ENCODE measurements around the gene ZNF341.

- TF ChIP-seq EZH2 (IDR thresholded peaks at IDR 0.05; ENCODE audit: low read depth, unreplicated experiment) (no peak), EZH2phosphoT487 (IDR thresholded peaks at IDR 0.05; ENCODE audit: unreplicated experiment) (no peak), POLR2AphosphoS5 (IDR thresholded peaks at IDR 0.05; ENCODE audit: low read depth) (no peak), JUNB (IDR thresholded peaks at IDR 0.05; ENCODE audit: unreplicated experiment) (no peak), CREB1 (CRISPR knock-in tag; IDR thresholded peaks at IDR 0.05; ENCODE audit: low read depth) (no peak), NANOG (IDR thresholded peaks at IDR 0.05; ENCODE audit: borderline replicate concordance) (no peak), STAT1 (IDR thresholded peaks at IDR 0.05; ENCODE audit: unreplicated experiment) (no peak)
- TF ChIP-seq, protein P1, sequence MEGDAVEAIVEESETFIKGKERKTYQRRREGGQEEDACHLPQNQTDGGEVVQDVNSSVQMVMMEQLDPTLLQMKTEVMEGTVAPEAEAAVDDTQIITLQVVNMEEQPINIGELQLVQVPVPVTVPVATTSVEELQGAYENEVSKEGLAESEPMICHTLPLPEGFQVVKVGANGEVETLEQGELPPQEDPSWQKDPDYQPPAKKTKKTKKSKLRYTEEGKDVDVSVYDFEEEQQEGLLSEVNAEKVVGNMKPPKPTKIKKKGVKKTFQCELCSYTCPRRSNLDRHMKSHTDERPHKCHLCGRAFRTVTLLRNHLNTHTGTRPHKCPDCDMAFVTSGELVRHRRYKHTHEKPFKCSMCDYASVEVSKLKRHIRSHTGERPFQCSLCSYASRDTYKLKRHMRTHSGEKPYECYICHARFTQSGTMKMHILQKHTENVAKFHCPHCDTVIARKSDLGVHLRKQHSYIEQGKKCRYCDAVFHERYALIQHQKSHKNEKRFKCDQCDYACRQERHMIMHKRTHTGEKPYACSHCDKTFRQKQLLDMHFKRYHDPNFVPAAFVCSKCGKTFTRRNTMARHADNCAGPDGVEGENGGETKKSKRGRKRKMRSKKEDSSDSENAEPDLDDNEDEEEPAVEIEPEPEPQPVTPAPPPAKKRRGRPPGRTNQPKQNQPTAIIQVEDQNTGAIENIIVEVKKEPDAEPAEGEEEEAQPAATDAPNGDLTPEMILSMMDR (conservative IDR thresholded peaks at IDR 0.05; ENCODE audit: low read depth in 2 of 2), result no peak
- TF ChIP-seq, protein P2, sequence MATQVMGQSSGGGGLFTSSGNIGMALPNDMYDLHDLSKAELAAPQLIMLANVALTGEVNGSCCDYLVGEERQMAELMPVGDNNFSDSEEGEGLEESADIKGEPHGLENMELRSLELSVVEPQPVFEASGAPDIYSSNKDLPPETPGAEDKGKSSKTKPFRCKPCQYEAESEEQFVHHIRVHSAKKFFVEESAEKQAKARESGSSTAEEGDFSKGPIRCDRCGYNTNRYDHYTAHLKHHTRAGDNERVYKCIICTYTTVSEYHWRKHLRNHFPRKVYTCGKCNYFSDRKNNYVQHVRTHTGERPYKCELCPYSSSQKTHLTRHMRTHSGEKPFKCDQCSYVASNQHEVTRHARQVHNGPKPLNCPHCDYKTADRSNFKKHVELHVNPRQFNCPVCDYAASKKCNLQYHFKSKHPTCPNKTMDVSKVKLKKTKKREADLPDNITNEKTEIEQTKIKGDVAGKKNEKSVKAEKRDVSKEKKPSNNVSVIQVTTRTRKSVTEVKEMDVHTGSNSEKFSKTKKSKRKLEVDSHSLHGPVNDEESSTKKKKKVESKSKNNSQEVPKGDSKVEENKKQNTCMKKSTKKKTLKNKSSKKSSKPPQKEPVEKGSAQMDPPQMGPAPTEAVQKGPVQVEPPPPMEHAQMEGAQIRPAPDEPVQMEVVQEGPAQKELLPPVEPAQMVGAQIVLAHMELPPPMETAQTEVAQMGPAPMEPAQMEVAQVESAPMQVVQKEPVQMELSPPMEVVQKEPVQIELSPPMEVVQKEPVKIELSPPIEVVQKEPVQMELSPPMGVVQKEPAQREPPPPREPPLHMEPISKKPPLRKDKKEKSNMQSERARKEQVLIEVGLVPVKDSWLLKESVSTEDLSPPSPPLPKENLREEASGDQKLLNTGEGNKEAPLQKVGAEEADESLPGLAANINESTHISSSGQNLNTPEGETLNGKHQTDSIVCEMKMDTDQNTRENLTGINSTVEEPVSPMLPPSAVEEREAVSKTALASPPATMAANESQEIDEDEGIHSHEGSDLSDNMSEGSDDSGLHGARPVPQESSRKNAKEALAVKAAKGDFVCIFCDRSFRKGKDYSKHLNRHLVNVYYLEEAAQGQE (IDR thresholded peaks at IDR 0.05; ENCODE audit: unreplicated experiment), result no peak
Measured at GRCh38 chr20:33688938-33689424, 42.8 kb upstream of the ZNF341 start.

Measured in GM23338 (cell line).